ENCODE measurements around the gene CAVIN1. TPM values are rescaled to one million over a fixed set of nuclear protein-coding genes. Genes with fewer than 3 reads are reported as not detected.

CAVIN1 gene
- total RNA-seq, 3 donors from 2014 or later, result 288 to 554 (median 306) TPM

DNA sequence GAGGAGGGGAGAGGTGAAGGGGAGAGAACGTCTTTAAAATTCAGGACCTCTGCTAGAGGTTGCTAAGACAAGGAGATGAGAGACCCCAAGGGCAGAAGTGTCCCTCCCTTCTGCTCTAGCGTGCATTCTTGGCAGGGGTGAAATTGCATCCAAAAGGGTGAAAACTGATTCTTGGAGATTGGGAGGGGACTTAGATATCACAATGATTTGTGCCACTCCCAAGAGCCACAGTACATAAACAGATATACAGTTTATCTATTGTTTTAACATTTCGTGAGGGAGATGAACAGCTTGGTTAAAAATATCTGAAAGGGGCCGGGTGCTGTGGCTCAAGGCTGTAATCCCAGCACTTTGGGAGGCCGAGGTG lies 12.8 kb downstream of the CAVIN1 start:
- Histone ChIP-seq H3K4me3 (peak overlapping the region in 2 of 3 donors; percentile 22 to 40), H3K4me1 (peaks cover 9 to 32% of the 10 kb centered on the region in 2 donors), H3K27ac (peak overlapping the region; percentile 92 to 93), H3K36me3 (no peaks in the 10 kb centered on the region), H3K9me3 (no peaks in the 10 kb centered on the region), H3K27me3 (no peaks in the 10 kb centered on the region)
- DNase-seq (ENCODE audit: low spot score in 2 of 2), result no peak
- intact Hi-C loops (cut with DNase I; ENCODE audit: low total_unique reads), result no loop called here
- TF ChIP-seq POLR2AphosphoS5 (IDR thresholded peaks at IDR 0.05) (no peak), POLR2A (IDR thresholded peaks at IDR 0.05) (no peak), CTCF (IDR thresholded peaks at IDR 0.05) (no peak)

DNA sequence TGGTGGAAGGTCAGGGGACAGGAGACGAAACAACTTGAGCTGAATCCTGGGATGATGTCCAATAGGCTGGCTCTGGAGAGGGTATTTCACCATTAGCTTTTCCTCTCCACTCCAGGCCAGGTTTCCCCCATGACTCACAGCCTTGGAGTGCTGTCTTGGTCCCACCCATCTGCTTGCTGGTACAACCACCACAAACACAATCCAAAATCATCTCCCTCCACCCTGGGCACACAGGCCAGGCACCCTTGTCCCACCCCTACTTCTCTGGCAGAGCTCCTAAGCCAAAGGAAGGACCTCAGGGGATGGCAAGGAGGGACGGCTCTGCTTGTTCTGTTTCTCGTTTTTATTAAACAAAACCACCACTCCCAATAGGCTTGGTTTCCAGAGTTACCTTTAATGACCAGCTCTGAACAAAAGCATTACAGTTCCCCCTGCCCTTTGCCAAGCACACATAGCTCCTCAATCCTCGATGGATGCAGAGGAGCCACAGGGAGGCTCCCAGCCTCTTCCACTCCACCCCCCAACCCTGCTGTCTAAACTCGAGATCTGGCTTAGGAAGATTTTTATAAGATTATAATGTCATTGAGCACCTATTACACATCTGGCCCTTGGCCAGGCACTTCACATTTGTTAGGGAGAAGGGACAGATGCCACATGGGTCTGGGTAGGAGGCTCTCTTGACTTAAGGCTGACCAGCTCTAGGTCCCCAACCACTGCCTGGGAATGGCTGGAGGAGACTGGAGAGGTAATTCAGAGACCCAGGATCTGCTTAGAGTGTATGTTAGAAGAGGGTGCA lies 13.3 kb downstream of the CAVIN1 start:
- TF ChIP-seq CTCF (IDR thresholded peaks at IDR 0.05), result no peak
- peak; percentile 34 for TF ChIP-seq POLR2A (IDR thresholded peaks at IDR 0.05)
- peak; percentile 61 to 77 (median 67) for TF ChIP-seq POLR2AphosphoS5 (IDR thresholded peaks at IDR 0.05)
- intact Hi-C loops (cut with DNase I; ENCODE audit: low total_unique reads), result loop anchor here (5.0 kb wide), 1 partner anchor 87 kb away; no protein-coding TSS in a partner anchor
- H3K27me3 ChIP-seq, result no peaks in the 10 kb centered on the region
- H3K9me3 ChIP-seq, result no peaks in the 10 kb centered on the region
- no peaks in the 10 kb centered on the region for H3K36me3 ChIP-seq
- H3K4me1 ChIP-seq, result peaks cover 9 to 32% of the 10 kb centered on the region in 2 donors
- DNase-seq (ENCODE audit: low spot score in 2 of 2), result peak; percentile 72 to 96
- peak overlapping the region in 2 of 3 donors; percentile 22 to 40 for H3K4me3 ChIP-seq
- peak overlapping the region; percentile 92 to 93 for H3K27ac ChIP-seq

- no peak for DNase-seq (ENCODE audit: low spot score in 2 of 2)
- peak overlapping the region in 2 of 3 donors; percentile 3 to 31 for H3K4me3 ChIP-seq
- H3K4me1 ChIP-seq, result peaks cover 5 to 29% of the 10 kb centered on the region in 2 donors
- peak overlapping the region; percentile 92 to 93 for H3K27ac ChIP-seq
- no peaks in the 10 kb centered on the region for H3K27me3 ChIP-seq
- intact Hi-C loops (cut with DNase I; ENCODE audit: low total_unique reads), result loop anchor here (5.0 kb wide), 1 partner anchor 86 kb away; no protein-coding TSS in a partner anchor
- no peaks in the 10 kb centered on the region for H3K36me3 ChIP-seq
- H3K9me3 ChIP-seq, result no peaks in the 10 kb centered on the region
- peak in 1 of 3 donors; percentile 22 for TF ChIP-seq POLR2AphosphoS5 (IDR thresholded peaks at IDR 0.05)
- no peak for TF ChIP-seq CTCF (IDR thresholded peaks at IDR 0.05)
- TF ChIP-seq POLR2A (IDR thresholded peaks at IDR 0.05), result no peak
These were observed 15.0 kb downstream of the CAVIN1 start for GRCh38 chr17:42408061-42408460.

DNA sequence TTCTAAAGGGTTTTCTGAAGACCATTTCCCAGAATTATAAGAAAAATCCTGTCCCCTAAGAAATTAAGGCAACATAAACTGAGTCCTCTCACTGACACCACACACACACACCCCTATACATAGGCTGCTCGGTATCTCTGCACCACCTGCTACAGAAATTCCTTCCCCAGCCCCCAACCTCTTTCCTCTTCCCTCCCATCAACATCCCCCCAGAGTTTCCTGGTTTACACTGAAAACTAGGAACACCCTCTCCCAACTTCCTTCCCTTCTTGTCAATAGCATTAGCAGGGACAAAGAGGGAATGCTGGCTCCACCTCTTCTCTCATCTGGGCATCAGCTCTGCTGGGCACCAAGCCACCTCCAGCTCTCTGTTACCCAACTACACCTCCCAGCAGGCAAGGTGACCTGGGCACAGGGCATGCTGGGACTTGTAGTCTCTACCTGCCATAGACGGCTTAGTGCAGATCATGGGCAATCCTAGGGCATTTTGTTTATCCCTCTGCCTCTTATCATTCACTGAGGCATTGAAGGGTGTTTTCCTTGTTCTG lies 15.7 kb downstream of the CAVIN1 start:
- H3K27ac ChIP-seq, result peak overlapping the region; percentile 92 to 93
- no peaks in the 10 kb centered on the region for H3K36me3 ChIP-seq
- no peaks in the 10 kb centered on the region for H3K27me3 ChIP-seq
- peak overlapping the region; percentile 0 to 31 (median 3) for H3K4me3 ChIP-seq
- DNase-seq (ENCODE audit: low spot score in 2 of 2), result peak; percentile 90 to 96
- peaks cover 6 to 33% of the 10 kb centered on the region in 2 donors for H3K4me1 ChIP-seq
- TF ChIP-seq POLR2AphosphoS5 (IDR thresholded peaks at IDR 0.05) (peak; percentile 58 to 79 (median 77)), POLR2A (IDR thresholded peaks at IDR 0.05) (no peak)
- intact Hi-C loops (cut with DNase I; ENCODE audit: low total_unique reads), result loop anchor here (5.0 kb wide), 1 partner anchor 85 kb away; no protein-coding TSS in a partner anchor
- H3K9me3 ChIP-seq, result no peaks in the 10 kb centered on the region

- Histone ChIP-seq H3K36me3 (no peaks in the 10 kb centered on the region), H3K27me3 (no peaks in the 10 kb centered on the region), H3K4me1 (peaks cover 6 to 28% of the 10 kb centered on the region in 2 donors), H3K27ac (peak overlapping the region; percentile 92 to 93), H3K9me3 (no peaks in the 10 kb centered on the region), H3K4me3 (peak overlapping the region in 2 of 3 donors; percentile 0 to 7)
- no peak for TF ChIP-seq POLR2AphosphoS5 (IDR thresholded peaks at IDR 0.05)
- no peak for TF ChIP-seq POLR2A (IDR thresholded peaks at IDR 0.05)
- no peak for TF ChIP-seq CTCF (IDR thresholded peaks at IDR 0.05)
- DNase-seq (ENCODE audit: low spot score in 2 of 2), result no peak
- intact Hi-C loops (cut with DNase I; ENCODE audit: low total_unique reads), result loop anchor here (5.0 kb wide), 1 partner anchor 84 kb away; no protein-coding TSS in a partner anchor
These were observed 16.3 kb downstream of the CAVIN1 start for GRCh38 chr17:42406615-42407288.
